HepG2 (cell line): ENCODE data around the gene LGI4. TPM values are rescaled to one million over a fixed set of nuclear protein-coding genes. Genes with fewer than 3 reads are reported as not detected.

Source experiments
- DMAP1 ChIP-seq: IDR thresholded peaks from 2 replicates; pipeline ENCODE4 v1.6.1; 2016
- ELF3 ChIP-seq: IDR thresholded peaks from 2 replicates; pipeline ENCODE4 v1.6.1; 2016; ENCODE audit warnings: missing genetic modification reagents, missing compliant biosample characterization
- GATA4 ChIP-seq: sonication (generic); IDR thresholded peaks from 2 replicates; pipeline ENCODE4 v1.6.1; 2016; ENCODE audit warnings: antibody characterized with exemption, low read depth, borderline replicate concordance
- GPN1 ChIP-seq: sonication (generic); formaldehyde crosslinking; IDR thresholded peaks from 2 replicates; pipeline ENCODE4 v1.5.1; 2020; ENCODE audit warnings: missing genetic modification reagents, borderline replicate concordance
- KLF16 ChIP-seq, 2 experiments: sonication (generic) in 1 of 2; formaldehyde crosslinking in 1 of 2; IDR thresholded peaks; 2 replicates each; pipeline versions ENCODE4 v1.6.1 to v1.8.0; 2016 to 2023; ENCODE audit warnings: missing genetic modification reagents in 2 of 2, missing compliant biosample characterization in 1 of 2
- MED8 ChIP-seq: sonication (generic); formaldehyde crosslinking; IDR thresholded peaks from 2 replicates; pipeline ENCODE4 v1.8.1; 2023; ENCODE audit warnings: mild to moderate bottlenecking, missing genetic modification reagents; ENCODE audit not compliant: insufficient replicate concordance
- NAIF1 ChIP-seq: sonication (generic); formaldehyde crosslinking; IDR thresholded peaks from 2 replicates; pipeline ENCODE4 v1.5.0; 2020; ENCODE audit warnings: mild to moderate bottlenecking, missing genetic modification reagents, borderline replicate concordance
- NRL ChIP-seq: sonication (generic); formaldehyde crosslinking; IDR thresholded peaks from 2 replicates; pipeline ENCODE4 v1.5.0; 2020; ENCODE audit warnings: missing genetic modification reagents, mild to moderate bottlenecking, moderate library complexity, borderline replicate concordance
- SOX6 ChIP-seq, 2 experiments: fragments of 450-650 bp in 1 of 2; sonication (generic) in 1 of 2; formaldehyde crosslinking in 1 of 2; IDR thresholded peaks; 2 replicates each; pipeline versions ENCODE4 v1.4.0 to v1.6.1; 2017 to 2020; ENCODE audit warnings: antibody characterized with exemption in 1 of 2, mild to moderate bottlenecking in 1 of 2, missing genetic modification reagents in 1 of 2
- SP1 ChIP-seq, 2 experiments: fragments of 450-650 bp in 1 of 2; sonication (generic) in 1 of 2; formaldehyde crosslinking in 1 of 2; IDR thresholded peaks; 2 replicates each; pipeline versions ENCODE4 v1.4.0 to v1.6.1; 2016 to 2020; ENCODE audit warnings: missing genetic modification reagents in 1 of 2
- TERF1 ChIP-seq: sonication (generic); formaldehyde crosslinking; IDR thresholded peaks from 2 replicates; pipeline ENCODE4 v1.8.0; 2022; ENCODE audit warnings: mild to moderate bottlenecking, missing genetic modification reagents, moderate library complexity
- TFDP2 ChIP-seq: sonication (generic); formaldehyde crosslinking; IDR thresholded peaks from 2 replicates; pipeline ENCODE4 v1.4.0; 2020; ENCODE audit warnings: missing genetic modification reagents
- TSC22D2 ChIP-seq: sonication (generic); formaldehyde crosslinking; IDR thresholded peaks from 2 replicates; pipeline ENCODE4 v1.5.1; 2020; ENCODE audit warnings: missing genetic modification reagents, mild to moderate bottlenecking, borderline replicate concordance
- ZMYM3 ChIP-seq: sonication (generic); formaldehyde crosslinking; IDR thresholded peaks from 2 replicates; pipeline ENCODE4 v1.5.1; 2020; ENCODE audit warnings: mild to moderate bottlenecking, missing genetic modification reagents
- ZNF354B ChIP-seq: sonication (generic); formaldehyde crosslinking; IDR thresholded peaks from 2 replicates; pipeline ENCODE4 v1.8.0; 2022; ENCODE audit warnings: mild to moderate bottlenecking, missing genetic modification reagents
- ZNF414 ChIP-seq: sonication (generic); formaldehyde crosslinking; IDR thresholded peaks from 2 replicates; pipeline ENCODE4 v1.5.0; 2020; ENCODE audit warnings: missing genetic modification reagents
- ZNF496 ChIP-seq: sonication (generic); formaldehyde crosslinking; IDR thresholded peaks from 2 replicates; pipeline ENCODE4 v1.8.1; 2023; ENCODE audit warnings: mild to moderate bottlenecking, moderate library complexity, missing genetic modification reagents; ENCODE audit not compliant: insufficient replicate concordance
- ZNF629 ChIP-seq: sonication (generic); formaldehyde crosslinking; conservative IDR thresholded peaks from 2 replicates; pipeline ENCODE4 v1.5.0; 2020; ENCODE audit warnings: missing genetic modification reagents
- ZNF768 ChIP-seq: sonication (generic); formaldehyde crosslinking; IDR thresholded peaks from 2 replicates; pipeline ENCODE4 v1.4.0; 2020; ENCODE audit warnings: missing genetic modification reagents
- ZNF775 ChIP-seq: sonication (generic); formaldehyde crosslinking; IDR thresholded peaks from 2 replicates; pipeline ENCODE4 v1.4.0; 2020; ENCODE audit warnings: missing genetic modification reagents, mild to moderate bottlenecking, moderate library complexity, borderline replicate concordance
- ZNF879 ChIP-seq: sonication (generic); formaldehyde crosslinking; IDR thresholded peaks from 2 replicates; pipeline ENCODE4 v1.8.1; 2023; ENCODE audit warnings: missing genetic modification reagents
- ZSCAN20 ChIP-seq: sonication (generic); formaldehyde crosslinking; IDR thresholded peaks from 2 replicates; pipeline ENCODE4 v1.4.0; 2020; ENCODE audit warnings: missing genetic modification reagents, mild to moderate bottlenecking, borderline replicate concordance
- polyA plus RNA-seq, 8 experiments: library from polyadenylated mRNA; depleted of rRNA in 3 of 8; stranded (reverse) in 7 of 8; unstranded in 1 of 8; fragments of >200 nt; fragmentation: Illumina TruSeq in 4 of 8; extraction: Trizol in 4 of 8; gene quantifications; 2 replicates each; pipeline versions ENCODE4 v1.2.1 to v1.2.3, GENCODE V29; 2011 to 2016; ENCODE audit warnings: low read depth in 4 of 8, missing spikeins in 1 of 8, mixed read lengths in 1 of 8; ENCODE audit not compliant: insufficient read depth in 1 of 8
- total RNA-seq, 5 experiments: library from RNA; depleted of rRNA; stranded (reverse); fragments of >200 nt; fragmentation: Illumina TruSeq; extraction: Trizol; gene quantifications; 2 replicates each; pipeline ENCODE4 v1.2.3, GENCODE V29; 2016; ENCODE audit warnings: low read depth in 1 of 5
- TF ChIP-seq, protein P1 (sequence below): sonication (generic); formaldehyde crosslinking; IDR thresholded peaks from 2 replicates; pipeline ENCODE4 v1.8.0; 2022; ENCODE audit warnings: mild to moderate bottlenecking, missing genetic modification reagents, moderate library complexity
- TF ChIP-seq, protein P2 (sequence below): sonication (generic); formaldehyde crosslinking; IDR thresholded peaks from 2 replicates; pipeline ENCODE4 v1.4.0; 2020; ENCODE audit warnings: missing genetic modification reagents

Gene LGI4
- total and polyA plus RNA-seq, 2 of the 13 experiments (the other 11 are each of a cell fraction or from before 2014, with no cell fraction given), result 2.8 TPM; not detected in 1

- TF ChIP-seq MED8 (CRISPR knock-in tag) (no peak), SOX6 (IDR thresholded peaks at IDR 0.05) (no peak), SOX6 (CRISPR knock-in tag; IDR thresholded peaks at IDR 0.05) (peak; percentile 54), TERF1 (no peak), NRL (CRISPR knock-in tag) (no peak), ZNF354B (CRISPR knock-in tag) (no peak), SP1 (IDR thresholded peaks at IDR 0.05) (no peak), SP1 (CRISPR knock-in tag; IDR thresholded peaks at IDR 0.05) (0 out of 2 replicates have a peak, but pooled peaks have one; percentile 26), GPN1 (CRISPR knock-in tag) (no peak), ZMYM3 (CRISPR knock-in tag) (peak; percentile 55; the same call in 1 of the 2 replicates), ZNF775 (no peak), TFDP2 (no peak), ZNF879 (no peak), ZNF496 (CRISPR knock-in tag) (no peak), ZNF768 (CRISPR knock-in tag) (no peak), KLF16 (CRISPR knock-in tag; IDR thresholded peaks at IDR 0.05) (0 out of 4 replicates have a peak, but pooled peaks of 1 of the 2 experiments have one; percentile 34), ZNF629 (no peak), DMAP1 (CRISPR knock-in tag) (no peak), NAIF1 (CRISPR knock-in tag) (no peak), TSC22D2 (no peak), ELF3 (peak; percentile 69), ZNF414 (CRISPR knock-in tag) (no peak), GATA4 (no peak), ZSCAN20 (CRISPR knock-in tag) (no peak)
- TF ChIP-seq, protein P1, sequence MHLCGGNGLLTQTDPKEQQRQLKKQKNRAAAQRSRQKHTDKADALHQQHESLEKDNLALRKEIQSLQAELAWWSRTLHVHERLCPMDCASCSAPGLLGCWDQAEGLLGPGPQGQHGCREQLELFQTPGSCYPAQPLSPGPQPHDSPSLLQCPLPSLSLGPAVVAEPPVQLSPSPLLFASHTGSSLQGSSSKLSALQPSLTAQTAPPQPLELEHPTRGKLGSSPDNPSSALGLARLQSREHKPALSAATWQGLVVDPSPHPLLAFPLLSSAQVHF (CRISPR knock-in tag), result no peak
- TF ChIP-seq, protein P2, sequence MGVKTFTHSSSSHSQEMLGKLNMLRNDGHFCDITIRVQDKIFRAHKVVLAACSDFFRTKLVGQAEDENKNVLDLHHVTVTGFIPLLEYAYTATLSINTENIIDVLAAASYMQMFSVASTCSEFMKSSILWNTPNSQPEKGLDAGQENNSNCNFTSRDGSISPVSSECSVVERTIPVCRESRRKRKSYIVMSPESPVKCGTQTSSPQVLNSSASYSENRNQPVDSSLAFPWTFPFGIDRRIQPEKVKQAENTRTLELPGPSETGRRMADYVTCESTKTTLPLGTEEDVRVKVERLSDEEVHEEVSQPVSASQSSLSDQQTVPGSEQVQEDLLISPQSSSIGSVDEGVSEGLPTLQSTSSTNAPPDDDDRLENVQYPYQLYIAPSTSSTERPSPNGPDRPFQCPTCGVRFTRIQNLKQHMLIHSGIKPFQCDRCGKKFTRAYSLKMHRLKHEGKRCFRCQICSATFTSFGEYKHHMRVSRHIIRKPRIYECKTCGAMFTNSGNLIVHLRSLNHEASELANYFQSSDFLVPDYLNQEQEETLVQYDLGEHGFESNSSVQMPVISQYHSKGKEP, result no peak
Observed at GRCh38 chr19:35135389-35135909, 590 bp upstream of the LGI4 start (continued).
